H9 (cell line): ENCODE results near the gene BAIAP2. TPM values are rescaled to one million over a fixed set of nuclear protein-coding genes. Genes with fewer than 3 reads are reported as not detected.

Source experiments
- DNase-seq: peaks from one replicate; pipeline ENCODE4 v3.0.0-alpha.2; 2017
- H2AFZ ChIP-seq: one replicate; pipeline ENCODE4 v1.6.1; 2013; ENCODE audit warnings: mild to moderate bottlenecking, low read length, control low read depth, moderate library complexity
- H2AK5ac ChIP-seq: 2 replicates; pipeline ENCODE4 v1.6.1; 2013; ENCODE audit warnings: low read length, control low read depth, mixed read lengths; ENCODE audit not compliant: insufficient read length
- H2BK120ac ChIP-seq: one replicate; pipeline ENCODE4 v1.6.1; 2013; ENCODE audit warnings: low read depth, mild to moderate bottlenecking, low read length, control low read depth, inconsistent platforms; ENCODE audit not compliant: poor library complexity, severe bottlenecking
- H2BK12ac ChIP-seq: 2 replicates; pipeline ENCODE4 v1.6.1; 2013; ENCODE audit warnings: low read length, control low read depth, mixed read lengths, low read depth; ENCODE audit not compliant: insufficient read length
- H2BK15ac ChIP-seq: 2 replicates; pipeline ENCODE4 v1.6.1; 2013; ENCODE audit warnings: low read depth, low read length, control low read depth
- H2BK20ac ChIP-seq: one replicate; pipeline ENCODE4 v1.6.1; 2013; ENCODE audit warnings: low read depth, mild to moderate bottlenecking, low read length, control low read depth, inconsistent platforms; ENCODE audit not compliant: poor library complexity, severe bottlenecking
- H2BK5ac ChIP-seq: 2 replicates; pipeline ENCODE4 v1.6.1; 2013; ENCODE audit warnings: low read length, control low read depth, mixed read lengths; ENCODE audit not compliant: insufficient read length
- H3K14ac ChIP-seq: 2 replicates; pipeline ENCODE4 v1.6.1; 2013; ENCODE audit warnings: low read length, control low read depth; ENCODE audit not compliant: insufficient read depth
- H3K18ac ChIP-seq: 2 replicates; pipeline ENCODE4 v1.6.1; 2013; ENCODE audit warnings: low read depth, mild to moderate bottlenecking, mixed read lengths, low read length, control low read depth; ENCODE audit not compliant: insufficient read length
- H3K23ac ChIP-seq: 2 replicates; pipeline ENCODE4 v1.6.1; 2013; ENCODE audit warnings: low read length, control low read depth, mixed read lengths, low read depth; ENCODE audit not compliant: insufficient read length
- H3K23me2 ChIP-seq: 2 replicates; pipeline ENCODE4 v1.6.1; 2013; ENCODE audit warnings: low read depth, mild to moderate bottlenecking, mixed read lengths, low read length, control low read depth; ENCODE audit not compliant: insufficient read length, poor library complexity, severe bottlenecking
- H3K27ac ChIP-seq: 2 replicates; pipeline ENCODE4 v1.5.1; 2013; ENCODE audit warnings: low read length, control low read depth, mixed read lengths, low read depth; ENCODE audit not compliant: insufficient read length
- H3K27me3 ChIP-seq: 2 replicates; pipeline ENCODE4 v1.6.1; 2013; ENCODE audit warnings: low read length, control low read depth, inconsistent platforms; ENCODE audit not compliant: insufficient read depth
- H3K4ac ChIP-seq: 2 replicates; pipeline ENCODE4 v1.6.1; 2013; ENCODE audit warnings: low read depth, mild to moderate bottlenecking, control low read depth, inconsistent platforms, low read length, moderate library complexity
- H3K4me1 ChIP-seq: 2 replicates; pipeline ENCODE4 v1.6.1; 2013; ENCODE audit warnings: low read length, control low read depth, inconsistent platforms; ENCODE audit not compliant: insufficient read depth
- H3K4me2 ChIP-seq: 2 replicates; pipeline ENCODE4 v1.6.1; 2013; ENCODE audit warnings: low read length, control low read depth, mixed read lengths; ENCODE audit not compliant: insufficient read length, insufficient read depth
- H3K56ac ChIP-seq: 2 replicates; pipeline ENCODE4 v1.6.1; 2013; ENCODE audit warnings: low read depth, mild to moderate bottlenecking, mixed read lengths, low read length, control low read depth; ENCODE audit not compliant: insufficient read length
- H3K79me1 ChIP-seq: 2 replicates; pipeline ENCODE4 v1.6.1; 2013; ENCODE audit warnings: low read depth, mild to moderate bottlenecking, moderate library complexity, low read length, control low read depth, inconsistent platforms; ENCODE audit not compliant: insufficient read depth, poor library complexity, severe bottlenecking
- H3K79me2 ChIP-seq: 2 replicates; pipeline ENCODE4 v1.6.1; 2013; ENCODE audit warnings: low read length, control low read depth, inconsistent platforms; ENCODE audit not compliant: insufficient read depth
- H3K9ac ChIP-seq: 2 replicates; pipeline ENCODE4 v1.6.1; 2013; ENCODE audit warnings: low read length, control low read depth, mixed read lengths; ENCODE audit not compliant: insufficient read length; ENCODE audit errors: extremely low read depth
- H3K9me3 ChIP-seq: one replicate; pipeline ENCODE4 v1.6.1; 2013; ENCODE audit warnings: low read depth, low read length, inconsistent platforms; ENCODE audit not compliant: control insufficient read depth
- H3T11ph ChIP-seq: one replicate; pipeline ENCODE4 v1.6.1; 2013; ENCODE audit warnings: mild to moderate bottlenecking, low read length, control low read depth, inconsistent platforms
- H4K20me1 ChIP-seq: one replicate; pipeline ENCODE4 v1.6.1; 2013; ENCODE audit not compliant: control insufficient read depth, insufficient read length, insufficient read depth
- H4K5ac ChIP-seq: 2 replicates; pipeline ENCODE4 v1.6.1; 2013; ENCODE audit warnings: low read depth, mild to moderate bottlenecking, mixed read lengths, low read length, control low read depth; ENCODE audit not compliant: insufficient read length
- H4K8ac ChIP-seq: replicated peaks from 2 replicates; pipeline ENCODE4 v1.6.1; 2013; ENCODE audit warnings: low read length, control low read depth, mixed read lengths, low read depth; ENCODE audit not compliant: insufficient read length
- H4K91ac ChIP-seq: 2 replicates; pipeline ENCODE4 v1.6.1; 2013; ENCODE audit warnings: low read depth, mild to moderate bottlenecking, moderate library complexity, mixed read lengths, low read length, control low read depth; ENCODE audit not compliant: insufficient read length
- H3K27ac Mint-ChIP-seq, 3 experiments: 2 replicates in 2 of 3; 3 replicates in 1 of 3; pipeline ENCODE4 v1.8.0; 2020 to 2021; ENCODE audit warnings: mixed read lengths in 3 of 3, mild to moderate bottlenecking in 1 of 3, moderate library complexity in 1 of 3
- H3K27me3 Mint-ChIP-seq: 2 replicates; pipeline ENCODE4 v1.8.0; 2021; ENCODE audit warnings: low read depth, mild to moderate bottlenecking, moderate library complexity, mixed read lengths
- H3K36me3 Mint-ChIP-seq, 3 experiments: 2 replicates in 2 of 3; 3 replicates in 1 of 3; pipeline ENCODE4 v1.8.0; 2020 to 2021; ENCODE audit warnings: low read depth in 3 of 3, mixed read lengths in 3 of 3; ENCODE audit not compliant: insufficient read depth in 1 of 3
- H3K4me1 Mint-ChIP-seq, 2 experiments: 2 replicates each; pipeline ENCODE4 v1.8.0; 2020; ENCODE audit warnings: mixed read lengths in 2 of 2
- H3K4me3 Mint-ChIP-seq, 2 experiments: 2 replicates in 1 of 2; 3 replicates in 1 of 2; pipeline ENCODE4 v1.8.0; 2020 to 2021; ENCODE audit warnings: mild to moderate bottlenecking in 2 of 2, mixed read lengths in 2 of 2, moderate library complexity in 1 of 2
- H3K9me3 Mint-ChIP-seq, 2 experiments: 2 replicates in 1 of 2; 3 replicates in 1 of 2; pipeline ENCODE4 v1.8.0; 2020; ENCODE audit warnings: mild to moderate bottlenecking in 2 of 2, mixed read lengths in 2 of 2, moderate library complexity in 1 of 2
- CTCF ChIP-seq: fragments of 200-600 bp; sonication (generic); conservative IDR thresholded peaks from 3 replicates; pipeline ENCODE4 v1.8.0; 2021; ENCODE audit warnings: antibody characterized with exemption, mild to moderate bottlenecking
- WGBS: extraction: QIAGEN DNeasy Blood & Tissue Kit; methylation state at CpG from one replicate; pipeline ENCODE4 v1.1.7; 2013; ENCODE audit warnings: missing lambda C conversion rate, low lambda C conversion rate, mixed read lengths; ENCODE audit not compliant: insufficient read length; ENCODE audit errors: extremely low coverage; 5-methylcytosine and 5-hydroxymethylcytosine counted together
- total RNA-seq: library from RNA; stranded (reverse); gene quantifications from 2 replicates; pipeline ENCODE4 v1.2.1, GENCODE V29; 2021

The BAIAP2 gene
- total RNA-seq, 1 experiment from 2014 or later: 27.8 TPM

GRCh38 chr17:81063106-81064093 lies 28.4 kb downstream of the BAIAP2 start:
- Mint-ChIP-seq H3K4me3 (0 out of 5 replicates have a peak overlapping the region, but pooled peaks of 1 of the 2 experiments have one; percentile 37), H3K9me3 (no peaks in the 10 kb centered on the region), H3K36me3 (peaks cover 0 to 10% (median 4%) of the 10 kb centered on the region in 3 experiments; a peak in 6 of 7 replicates), H3K27me3 (no peaks in the 10 kb centered on the region), H3K4me1 (peaks cover 21 to 30% of the 10 kb centered on the region in 2 experiments), H3K27ac (peak overlapping the region in 2 of 3 experiments; percentile 87 to 88; a peak in 4 of 7 replicates)
- no peak overlapping the region for H2BK5ac ChIP-seq
- H3K56ac ChIP-seq: no peak overlapping the region
- H3K4ac ChIP-seq: no peak overlapping the region
- no peak overlapping the region for H3K4me2 ChIP-seq
- no peak overlapping the region for H3K9ac ChIP-seq
- H3K79me1 ChIP-seq: no peaks in the 10 kb centered on the region
- H2BK120ac ChIP-seq: no peak overlapping the region
- no peak overlapping the region for H3T11ph ChIP-seq
- H3K18ac ChIP-seq: no peak overlapping the region
- no peaks in the 10 kb centered on the region for H4K20me1 ChIP-seq
- H2BK12ac ChIP-seq: no peak overlapping the region
- no peak overlapping the region for H4K91ac ChIP-seq
- H3K9me3 ChIP-seq: no peaks in the 10 kb centered on the region
- H2AK5ac ChIP-seq: no peak overlapping the region
- no peak overlapping the region for H3K23ac ChIP-seq
- no peak overlapping the region for H2BK15ac ChIP-seq
- H3K79me2 ChIP-seq: no peaks in the 10 kb centered on the region
- no peak overlapping the region for H3K14ac ChIP-seq
- no peak overlapping the region for H2BK20ac ChIP-seq
- no peaks in the 10 kb centered on the region for H3K4me1 ChIP-seq
- no peak overlapping the region for H4K5ac ChIP-seq
- TF ChIP-seq CTCF: no peak
- no peak overlapping the region for H2AFZ ChIP-seq
- no peaks in the 10 kb centered on the region for H3K23me2 ChIP-seq
- H3K27me3 ChIP-seq: no peaks in the 10 kb centered on the region
- no CpG with 5 or more reads among the region's 22 CpGs for WGBS
- no peak overlapping the region for H4K8ac ChIP-seq
- no peak overlapping the region for H3K27ac ChIP-seq
- DNase-seq: no peak
